HL-60 (cell line): ENCODE data around the gene DNAJC25.

Source experiments
- GABPA ChIP-seq: IDR thresholded peaks from 2 replicates; pipeline ENCODE4 v1.6.1; 2012; ENCODE audit warnings: low read depth
- POLR2AphosphoS5 ChIP-seq: IDR thresholded peaks from 2 replicates; pipeline ENCODE4 v1.6.1; 2012; ENCODE audit warnings: low read depth
- REST ChIP-seq: IDR thresholded peaks from 2 replicates; pipeline ENCODE4 v1.6.1; 2012; ENCODE audit warnings: low read depth; ENCODE audit not compliant: insufficient replicate concordance
- SPI1 ChIP-seq: IDR thresholded peaks from 2 replicates; pipeline ENCODE4 v1.6.1; 2012; ENCODE audit warnings: low read depth, mild to moderate bottlenecking, borderline replicate concordance
- TF ChIP-seq, protein P1 (sequence below): IDR thresholded peaks from one replicate; pipeline ENCODE4 v1.5.1; 2011; ENCODE audit warnings: low read length, control low read depth, inconsistent platforms; ENCODE audit not compliant: insufficient read depth

GRCh38 chr9:111679199-111679598, 48.1 kb downstream of the DNAJC25 start:
- no peak for TF ChIP-seq REST
- TF ChIP-seq, protein P1, sequence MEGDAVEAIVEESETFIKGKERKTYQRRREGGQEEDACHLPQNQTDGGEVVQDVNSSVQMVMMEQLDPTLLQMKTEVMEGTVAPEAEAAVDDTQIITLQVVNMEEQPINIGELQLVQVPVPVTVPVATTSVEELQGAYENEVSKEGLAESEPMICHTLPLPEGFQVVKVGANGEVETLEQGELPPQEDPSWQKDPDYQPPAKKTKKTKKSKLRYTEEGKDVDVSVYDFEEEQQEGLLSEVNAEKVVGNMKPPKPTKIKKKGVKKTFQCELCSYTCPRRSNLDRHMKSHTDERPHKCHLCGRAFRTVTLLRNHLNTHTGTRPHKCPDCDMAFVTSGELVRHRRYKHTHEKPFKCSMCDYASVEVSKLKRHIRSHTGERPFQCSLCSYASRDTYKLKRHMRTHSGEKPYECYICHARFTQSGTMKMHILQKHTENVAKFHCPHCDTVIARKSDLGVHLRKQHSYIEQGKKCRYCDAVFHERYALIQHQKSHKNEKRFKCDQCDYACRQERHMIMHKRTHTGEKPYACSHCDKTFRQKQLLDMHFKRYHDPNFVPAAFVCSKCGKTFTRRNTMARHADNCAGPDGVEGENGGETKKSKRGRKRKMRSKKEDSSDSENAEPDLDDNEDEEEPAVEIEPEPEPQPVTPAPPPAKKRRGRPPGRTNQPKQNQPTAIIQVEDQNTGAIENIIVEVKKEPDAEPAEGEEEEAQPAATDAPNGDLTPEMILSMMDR: no peak
- TF ChIP-seq POLR2AphosphoS5: no peak
- TF ChIP-seq GABPA: no peak
- TF ChIP-seq SPI1: no peak
